ENCODE measurements around the gene PRR20D.
"Not testable (repeated sequence)": the region's sequence is repeated elsewhere in the genome, so short reads cannot be mapped to it uniquely, and the experiment has no call there.

DNA sequence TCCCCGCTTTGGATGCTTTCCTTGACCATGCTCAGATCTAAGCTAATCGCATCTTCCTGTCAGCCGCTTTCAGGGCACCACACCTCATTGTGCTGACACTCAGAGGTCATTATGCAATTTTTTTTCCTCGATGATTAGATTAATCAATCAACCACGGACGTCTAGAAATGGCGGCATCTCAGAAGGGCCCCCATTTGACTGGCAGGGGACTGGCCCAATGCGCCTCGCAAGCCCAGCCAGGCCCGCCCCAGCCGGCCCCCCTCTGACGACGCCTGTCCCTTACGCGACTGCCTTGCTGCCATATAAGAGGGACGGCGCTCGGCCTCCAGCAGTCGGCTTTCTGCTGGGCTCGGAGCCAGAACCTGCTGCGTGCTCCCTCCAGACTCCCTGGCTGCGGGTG is at the start of gene PRR20D:
- TF ChIP-seq, protein P1, sequence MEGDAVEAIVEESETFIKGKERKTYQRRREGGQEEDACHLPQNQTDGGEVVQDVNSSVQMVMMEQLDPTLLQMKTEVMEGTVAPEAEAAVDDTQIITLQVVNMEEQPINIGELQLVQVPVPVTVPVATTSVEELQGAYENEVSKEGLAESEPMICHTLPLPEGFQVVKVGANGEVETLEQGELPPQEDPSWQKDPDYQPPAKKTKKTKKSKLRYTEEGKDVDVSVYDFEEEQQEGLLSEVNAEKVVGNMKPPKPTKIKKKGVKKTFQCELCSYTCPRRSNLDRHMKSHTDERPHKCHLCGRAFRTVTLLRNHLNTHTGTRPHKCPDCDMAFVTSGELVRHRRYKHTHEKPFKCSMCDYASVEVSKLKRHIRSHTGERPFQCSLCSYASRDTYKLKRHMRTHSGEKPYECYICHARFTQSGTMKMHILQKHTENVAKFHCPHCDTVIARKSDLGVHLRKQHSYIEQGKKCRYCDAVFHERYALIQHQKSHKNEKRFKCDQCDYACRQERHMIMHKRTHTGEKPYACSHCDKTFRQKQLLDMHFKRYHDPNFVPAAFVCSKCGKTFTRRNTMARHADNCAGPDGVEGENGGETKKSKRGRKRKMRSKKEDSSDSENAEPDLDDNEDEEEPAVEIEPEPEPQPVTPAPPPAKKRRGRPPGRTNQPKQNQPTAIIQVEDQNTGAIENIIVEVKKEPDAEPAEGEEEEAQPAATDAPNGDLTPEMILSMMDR (IDR thresholded peaks at IDR 0.05) = not testable (repeated sequence)
- not testable (repeated sequence) for TF ChIP-seq ZFX (IDR thresholded peaks at IDR 0.05; ENCODE audit: borderline replicate concordance)

Data from 22Rv1 (cell line).